GM21381 (cell line): Measurements from ENCODE around the gene BCL6B.
"Not testable (repeated sequence)": the region's sequence is repeated elsewhere in the genome, so short reads cannot be mapped to it uniquely, and the experiment has no call there.

Experiments
- ATAC-seq: cut with Tn5 transposase; IDR thresholded peaks from one replicate; pipeline ENCODE4 v1.9.1; 2021; ENCODE audit warnings: mild to moderate bottlenecking, moderate library complexity; ENCODE audit not compliant: unreplicated experiment

Gene BCL6B

GRCh38 chr17:7026471-7027115 lies 3.7 kb downstream of the BCL6B start:
- ATAC-seq = no peak

GRCh38 chr17:7027335-7027734 lies 4.5 kb downstream of the BCL6B start:
- ATAC-seq = no peak

- ATAC-seq = no peak
These were observed 6.2 kb downstream of the BCL6B start for GRCh38 chr17:7029096-7029495.

- no peak for ATAC-seq
These were observed 6.8 kb downstream of the BCL6B start for GRCh38 chr17:7029659-7030058.

- peak; percentile 4 for ATAC-seq
These were observed 12.2 kb downstream of the BCL6B start for GRCh38 chr17:7034955-7035590.

GRCh38 chr17:7035591-7036368 lies 12.9 kb downstream of the BCL6B start, which contains the start of gene SLC16A13:
TSS of gene SLC16A13 (plus strand) at chr17:7036015. CDS start at chr17:7036383, 368 bp downstream.
- ATAC-seq = peak; percentile 91

GRCh38 chr17:7038025-7038862 lies 15.4 kb downstream of the BCL6B start:
- no peak for ATAC-seq

GRCh38 chr17:7039832-7040231 lies 17.0 kb downstream of the BCL6B start:
- ATAC-seq = no peak

GRCh38 chr17:7041607-7042500 lies 19.0 kb downstream of the BCL6B start:
- ATAC-seq = no peak

- ATAC-seq = no peak
These were observed 19.8 kb downstream of the BCL6B start for GRCh38 chr17:7042501-7043181.

GRCh38 chr17:7043182-7043496 lies 20.3 kb downstream of the BCL6B start:
- ATAC-seq = no peak

- no peak for ATAC-seq
These were observed 20.8 kb downstream of the BCL6B start, which contains the start of gene SLC16A11 for GRCh38 chr17:7043497-7044198. TSS of gene SLC16A11 (minus strand) at chr17:7044092. CDS start at chr17:7043513, 579 bp downstream.

GRCh38 chr17:7045492-7046126 lies 22.8 kb downstream of the BCL6B start:
- ATAC-seq = no peak

GRCh38 chr17:7046127-7046724 lies 23.4 kb downstream of the BCL6B start:
- no peak for ATAC-seq

GRCh38 chr17:7046725-7047397 lies 24.0 kb downstream of the BCL6B start:
- ATAC-seq = not testable (repeated sequence)

- ATAC-seq = no peak
These were observed 24.7 kb downstream of the BCL6B start for GRCh38 chr17:7047566-7047965.

- ATAC-seq = no peak
These were observed 26.1 kb downstream of the BCL6B start for GRCh38 chr17:7048968-7049367.
